ENCODE data around the gene DOCK6. TPM values are rescaled to one million over a fixed set of nuclear protein-coding genes. Genes with fewer than 3 reads are reported as not detected.

Gene DOCK6
- total and polyA plus RNA-seq, 2 of the 13 experiments (the other 11 are each of a cell fraction or from before 2014, with no cell fraction given) = 5.4 to 38.1 TPM

DNA sequence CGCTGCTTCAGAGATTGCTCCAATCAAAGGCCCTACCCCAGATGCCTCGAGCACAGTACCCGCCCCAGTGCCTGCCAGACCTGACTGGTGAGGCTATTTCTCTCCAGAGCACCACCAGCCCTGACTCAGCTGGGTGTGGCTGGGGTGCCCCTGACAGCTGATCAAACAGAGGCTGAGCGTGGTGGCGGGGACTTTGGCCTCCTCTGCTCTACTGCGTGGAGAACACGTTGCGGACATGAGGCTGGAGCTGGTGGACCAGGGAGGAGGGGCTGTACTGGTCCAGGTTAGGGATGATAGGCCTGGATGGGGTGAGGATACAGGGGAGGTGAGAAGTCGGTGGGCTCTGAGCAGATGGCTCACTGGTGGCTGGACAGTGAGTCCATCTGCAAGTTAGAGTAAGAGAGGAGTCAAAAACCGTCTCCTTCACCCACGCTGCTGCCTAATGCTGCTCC, 3.5 kb upstream of the DOCK6 start (continued):
- TF ChIP-seq ZIK1 (CRISPR knock-in tag; IDR thresholded peaks at IDR 0.05; ENCODE audit: borderline replicate concordance, low read depth) = peak; percentile 89; the same call in 1 of the 2 replicates
- TF ChIP-seq, protein P1, sequence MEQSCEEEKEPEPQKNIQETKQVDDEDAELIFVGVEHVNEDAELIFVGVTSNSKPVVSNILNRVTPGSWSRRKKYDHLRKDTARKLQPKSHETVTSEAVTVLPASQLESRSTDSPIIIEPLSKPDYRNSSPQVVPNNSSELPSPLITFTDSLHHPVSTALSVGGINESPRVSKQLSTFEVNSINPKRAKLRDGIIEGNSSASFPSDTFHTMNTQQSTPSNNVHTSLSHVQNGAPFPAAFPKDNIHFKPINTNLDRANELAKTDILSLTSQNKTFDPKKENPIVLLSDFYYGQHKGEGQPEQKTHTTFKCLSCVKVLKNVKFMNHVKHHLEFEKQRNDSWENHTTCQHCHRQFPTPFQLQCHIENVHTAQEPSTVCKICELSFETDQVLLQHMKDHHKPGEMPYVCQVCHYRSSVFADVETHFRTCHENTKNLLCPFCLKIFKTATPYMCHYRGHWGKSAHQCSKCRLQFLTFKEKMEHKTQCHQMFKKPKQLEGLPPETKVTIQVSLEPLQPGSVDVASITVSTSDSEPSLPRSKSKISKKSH (CRISPR knock-in tag; IDR thresholded peaks at IDR 0.05; ENCODE audit: borderline replicate concordance) = peak; percentile 97; the same call in 1 of the 2 replicates
- TF ChIP-seq, protein P2, sequence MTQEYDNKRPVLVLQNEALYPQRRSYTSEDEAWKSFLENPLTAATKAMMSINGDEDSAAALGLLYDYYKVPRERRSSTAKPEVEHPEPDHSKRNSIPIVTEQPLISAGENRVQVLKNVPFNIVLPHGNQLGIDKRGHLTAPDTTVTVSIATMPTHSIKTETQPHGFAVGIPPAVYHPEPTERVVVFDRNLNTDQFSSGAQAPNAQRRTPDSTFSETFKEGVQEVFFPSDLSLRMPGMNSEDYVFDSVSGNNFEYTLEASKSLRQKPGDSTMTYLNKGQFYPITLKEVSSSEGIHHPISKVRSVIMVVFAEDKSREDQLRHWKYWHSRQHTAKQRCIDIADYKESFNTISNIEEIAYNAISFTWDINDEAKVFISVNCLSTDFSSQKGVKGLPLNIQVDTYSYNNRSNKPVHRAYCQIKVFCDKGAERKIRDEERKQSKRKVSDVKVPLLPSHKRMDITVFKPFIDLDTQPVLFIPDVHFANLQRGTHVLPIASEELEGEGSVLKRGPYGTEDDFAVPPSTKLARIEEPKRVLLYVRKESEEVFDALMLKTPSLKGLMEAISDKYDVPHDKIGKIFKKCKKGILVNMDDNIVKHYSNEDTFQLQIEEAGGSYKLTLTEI (CRISPR knock-in tag; conservative IDR thresholded peaks at IDR 0.05) = no peak
- TF ChIP-seq, protein P3, sequence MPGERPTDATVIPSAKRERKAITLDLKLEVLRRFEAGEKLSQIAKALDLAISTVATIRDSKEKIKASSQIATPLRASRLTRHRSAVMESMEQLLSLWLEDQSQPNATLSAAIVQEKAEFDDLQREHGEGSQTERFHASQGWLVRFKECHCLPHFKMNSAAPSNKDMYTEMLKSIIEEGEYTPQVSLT (CRISPR knock-in tag; IDR thresholded peaks at IDR 0.05; ENCODE audit: borderline replicate concordance, low read depth) = no peak
- 0 out of 2 replicates have a peak, but pooled peaks have one; percentile 73 for TF ChIP-seq AKAP8 (CRISPR knock-in tag; IDR thresholded peaks at IDR 0.05)
- TF ChIP-seq REL (CRISPR knock-in tag; conservative IDR thresholded peaks at IDR 0.05) = no peak; the same call in 1 of the 2 replicates
- TF ChIP-seq, protein P4, sequence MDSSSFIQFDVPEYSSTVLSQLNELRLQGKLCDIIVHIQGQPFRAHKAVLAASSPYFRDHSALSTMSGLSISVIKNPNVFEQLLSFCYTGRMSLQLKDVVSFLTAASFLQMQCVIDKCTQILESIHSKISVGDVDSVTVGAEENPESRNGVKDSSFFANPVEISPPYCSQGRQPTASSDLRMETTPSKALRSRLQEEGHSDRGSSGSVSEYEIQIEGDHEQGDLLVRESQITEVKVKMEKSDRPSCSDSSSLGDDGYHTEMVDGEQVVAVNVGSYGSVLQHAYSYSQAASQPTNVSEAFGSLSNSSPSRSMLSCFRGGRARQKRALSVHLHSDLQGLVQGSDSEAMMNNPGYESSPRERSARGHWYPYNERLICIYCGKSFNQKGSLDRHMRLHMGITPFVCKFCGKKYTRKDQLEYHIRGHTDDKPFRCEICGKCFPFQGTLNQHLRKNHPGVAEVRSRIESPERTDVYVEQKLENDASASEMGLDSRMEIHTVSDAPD (CRISPR knock-in tag; IDR thresholded peaks at IDR 0.05) = peak; percentile 96
- TF ChIP-seq ZNF670 (CRISPR knock-in tag; IDR thresholded peaks at IDR 0.05; ENCODE audit: borderline replicate concordance) = peak; percentile 89; the same call in 1 of the 2 replicates
- peak; percentile 98 for TF ChIP-seq FOSL2 (CRISPR knock-in tag; IDR thresholded peaks at IDR 0.05)
- TF ChIP-seq HOXA5 (CRISPR knock-in tag; IDR thresholded peaks at IDR 0.05) = peak; percentile 93
- TF ChIP-seq ZNF446 (CRISPR knock-in tag; IDR thresholded peaks at IDR 0.05) = no peak; the same call in 1 of the 2 replicates
- TF ChIP-seq DPF2 (CRISPR knock-in tag; IDR thresholded peaks at IDR 0.05; ENCODE audit: borderline replicate concordance, low read depth) = peak; percentile 97
- TF ChIP-seq PAF1 (CRISPR knock-in tag; IDR thresholded peaks at IDR 0.05) = no peak
- TF ChIP-seq CCAR2 (optimal IDR thresholded peaks at IDR 0.05; ENCODE audit: low read depth, low read length) = no peak
- TF ChIP-seq SIX1 (CRISPR knock-in tag; IDR thresholded peaks at IDR 0.05; ENCODE audit: borderline replicate concordance) = peak; percentile 47; the same call in 1 of the 2 replicates
- 0 out of 2 replicates have a peak, but pooled peaks have one; percentile 25 for TF ChIP-seq THYN1 (CRISPR knock-in tag; IDR thresholded peaks at IDR 0.05; ENCODE audit: borderline replicate concordance, low read depth)
- 0 out of 2 replicates have a peak, but pooled peaks have one; percentile 65 for TF ChIP-seq NAIF1 (CRISPR knock-in tag; IDR thresholded peaks at IDR 0.05; ENCODE audit: borderline replicate concordance)
- no peak for TF ChIP-seq CEBPB (IDR thresholded peaks at IDR 0.05; ENCODE audit: borderline replicate concordance, low read depth, low read length)
- no peak for TF ChIP-seq FLYWCH1 (CRISPR knock-in tag; IDR thresholded peaks at IDR 0.05)
- TF ChIP-seq PHF8 (CRISPR knock-in tag; IDR thresholded peaks at IDR 0.05) = peak; percentile 68
- no peak for TF ChIP-seq HCFC1 (IDR thresholded peaks at IDR 0.05; ENCODE audit: low read depth, low read length)
- peak; percentile 99; the same call in 1 of the 2 replicates for TF ChIP-seq MIER3 (CRISPR knock-in tag; IDR thresholded peaks at IDR 0.05; ENCODE audit: borderline replicate concordance)
- TF ChIP-seq, protein P5, sequence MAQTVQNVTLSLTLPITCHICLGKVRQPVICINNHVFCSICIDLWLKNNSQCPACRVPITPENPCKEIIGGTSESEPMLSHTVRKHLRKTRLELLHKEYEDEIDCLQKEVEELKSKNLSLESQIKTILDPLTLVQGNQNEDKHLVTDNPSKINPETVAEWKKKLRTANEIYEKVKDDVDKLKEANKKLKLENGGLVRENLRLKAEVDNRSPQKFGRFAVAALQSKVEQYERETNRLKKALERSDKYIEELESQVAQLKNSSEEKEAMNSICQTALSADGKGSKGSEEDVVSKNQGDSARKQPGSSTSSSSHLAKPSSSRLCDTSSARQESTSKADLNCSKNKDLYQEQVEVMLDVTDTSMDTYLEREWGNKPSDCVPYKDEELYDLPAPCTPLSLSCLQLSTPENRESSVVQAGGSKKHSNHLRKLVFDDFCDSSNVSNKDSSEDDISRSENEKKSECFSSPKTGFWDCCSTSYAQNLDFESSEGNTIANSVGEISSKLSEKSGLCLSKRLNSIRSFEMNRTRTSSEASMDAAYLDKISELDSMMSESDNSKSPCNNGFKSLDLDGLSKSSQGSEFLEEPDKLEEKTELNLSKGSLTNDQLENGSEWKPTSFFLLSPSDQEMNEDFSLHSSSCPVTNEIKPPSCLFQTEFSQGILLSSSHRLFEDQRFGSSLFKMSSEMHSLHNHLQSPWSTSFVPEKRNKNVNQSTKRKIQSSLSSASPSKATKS (CRISPR knock-in tag; IDR thresholded peaks at IDR 0.05) = no peak

Measured in HepG2 (cell line).